ENCODE results near the gene IER2. TPM values are rescaled to one million over a fixed set of nuclear protein-coding genes. Genes with fewer than 3 reads are reported as not detected.
A peak's percentile ranks its signal among the peaks of the same experiment; 100 is the strongest.

The IER2 gene
- total and polyA plus RNA-seq, 2 donors (not counting 3 experiments of a cell fraction or from before 2014, with no cell fraction given) = 60.6 to 81.6 TPM

DNA sequence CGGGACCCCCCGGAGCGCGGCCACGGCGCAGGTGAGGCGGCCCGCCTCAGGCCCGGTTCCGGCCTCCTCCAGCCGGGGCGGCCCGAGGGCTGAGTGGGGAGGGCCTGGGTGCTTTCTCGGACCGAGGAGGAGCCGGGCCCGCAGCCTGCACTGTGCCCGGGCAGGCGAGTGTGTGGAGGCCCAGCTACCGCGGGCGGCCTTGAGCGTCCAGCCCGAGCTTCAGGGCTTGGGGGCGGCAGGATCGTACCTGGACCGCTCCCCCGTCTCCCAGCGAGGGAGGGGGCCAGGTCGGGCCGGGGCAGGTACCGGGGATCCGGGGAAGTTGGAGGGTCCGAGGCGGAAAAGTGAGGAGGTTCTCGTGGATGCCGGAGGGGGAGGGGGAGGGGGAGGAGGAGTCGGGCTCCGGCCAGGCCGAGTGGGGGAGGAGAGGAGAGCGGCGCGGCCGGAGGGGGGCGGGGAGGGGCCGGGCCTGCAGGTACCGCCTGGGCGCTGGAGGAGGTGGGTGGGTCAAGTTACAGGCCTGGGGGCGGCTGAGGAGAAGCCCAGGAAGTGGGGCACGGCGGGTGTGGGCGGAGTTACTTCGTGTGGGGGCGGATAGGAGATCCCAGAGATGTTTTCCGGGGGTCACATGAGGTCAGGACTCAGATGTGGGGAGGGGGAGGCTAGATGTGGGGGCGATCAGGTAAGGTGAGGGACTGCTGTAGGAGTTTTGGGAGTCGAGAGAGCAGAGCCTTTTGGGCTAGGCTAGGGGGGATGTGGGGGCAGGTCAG, 31.6 kb upstream of the IER2 start:
- CTCF ChIA-PET = interaction anchor here (0.8 to 4.3 kb wide), 14 partner anchors 10 to 153 kb away, joined by 3 to 24 read pairs (median 4); partner anchors contain the start of genes IER2 and STX10

More for the DNA sequence above, 31.6 kb upstream of the IER2 start:
- Histone ChIP-seq H4K20me1 (replicated peaks; ENCODE audit: control insufficient read depth, extremely low read depth, insufficient read depth, low read length) (no peaks in the 10 kb centered on the region), H3K9me3 (replicated peaks; ENCODE audit: control insufficient read depth, insufficient read depth, low read length) (no peaks in the 10 kb centered on the region), H3K9ac (replicated peaks; ENCODE audit: extremely low read depth, insufficient read depth, low read length) (peak overlapping the region; percentile 86), H2AFZ (ENCODE audit: low read depth, low read length) (no peak overlapping the region), H3K4me2 (ENCODE audit: insufficient read depth, low read length) (peak overlapping the region; percentile 61), H3K9me1 (replicated peaks; ENCODE audit: control insufficient read depth, extremely low read depth, insufficient read depth, low read length) (no peaks in the 10 kb centered on the region), H3K27me3 (ENCODE audit: control insufficient read depth in 2 of 2, insufficient read depth in 2 of 2, low read length in 2 of 2) (no peaks in the 10 kb centered on the region), H3K36me3 (ENCODE audit: control insufficient read depth in 2 of 2, extremely low read depth in 1 of 2, insufficient read depth in 2 of 2, low read length in 2 of 2) (peaks cover 0 to 3% of the 10 kb centered on the region in 2 experiments), H3K27ac (ENCODE audit: insufficient read depth, low read depth, low read length) (peak overlapping the region; percentile 57), H3K79me2 (ENCODE audit: control insufficient read depth, insufficient read depth, low read length) (peaks cover 69% of the 10 kb centered on the region), H3K4me3 (replicated peaks in 1 of 3; ENCODE audit: insufficient read depth in 1 of 3, low read depth in 1 of 3, low read length in 3 of 3) (peak overlapping the region; percentile 58 to 99 (median 81)), H3K4me1 (ENCODE audit: control insufficient read depth, extremely low read depth, insufficient read depth, low read length) (peaks cover 13% of the 10 kb centered on the region)
- no TSS peak for BruUV-seq (replicated peaks)
- intact Hi-C loops (cut with micrococcal nuclease) (loop anchor here (1.0 kb wide), 1 partner anchor 49 kb away; no protein-coding TSS in a partner anchor), dilution Hi-C loops (cut with MboI; ENCODE audit: extremely low pct_ligation_motif_present, low sequenced_read_pairs) (no loop called here)
- POLR2A ChIA-PET = interaction anchor here (0.7 to 1.2 kb wide), 4 partner anchors 15 to 39 kb away, joined by 3 to 7 read pairs (median 4); partner anchors contain the start of genes IER2 and STX10
- TF ChIP-seq MYC (IDR thresholded peaks at IDR 0.05; ENCODE audit: low read depth, low read length) (no peak), JUN (IDR thresholded peaks at IDR 0.05; ENCODE audit: borderline replicate concordance, insufficient read depth, insufficient read length, low read depth) (no peak), FOS (IDR thresholded peaks at IDR 0.05; ENCODE audit: borderline replicate concordance, insufficient read depth, low read length) (no peak), GATA2 (IDR thresholded peaks at IDR 0.05; ENCODE audit: insufficient read depth, insufficient read length, low read depth, low read length) (no peak), POLR2A (IDR thresholded peaks at IDR 0.05; ENCODE audit: low read depth, low read length) (no peak), EZH2 (IDR thresholded peaks at IDR 0.05; ENCODE audit: borderline replicate concordance, low read depth, low read length, severe bottlenecking) (no peak), POLR2AphosphoS5 (IDR thresholded peaks at IDR 0.05; ENCODE audit: insufficient read depth, low read depth, low read length) (no peak)
- TF ChIP-seq, protein P1, sequence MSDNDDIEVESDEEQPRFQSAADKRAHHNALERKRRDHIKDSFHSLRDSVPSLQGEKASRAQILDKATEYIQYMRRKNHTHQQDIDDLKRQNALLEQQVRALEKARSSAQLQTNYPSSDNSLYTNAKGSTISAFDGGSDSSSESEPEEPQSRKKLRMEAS (IDR thresholded peaks at IDR 0.05; ENCODE audit: insufficient read depth, insufficient read length) = no peak
- TF ChIP-seq, protein P2, sequence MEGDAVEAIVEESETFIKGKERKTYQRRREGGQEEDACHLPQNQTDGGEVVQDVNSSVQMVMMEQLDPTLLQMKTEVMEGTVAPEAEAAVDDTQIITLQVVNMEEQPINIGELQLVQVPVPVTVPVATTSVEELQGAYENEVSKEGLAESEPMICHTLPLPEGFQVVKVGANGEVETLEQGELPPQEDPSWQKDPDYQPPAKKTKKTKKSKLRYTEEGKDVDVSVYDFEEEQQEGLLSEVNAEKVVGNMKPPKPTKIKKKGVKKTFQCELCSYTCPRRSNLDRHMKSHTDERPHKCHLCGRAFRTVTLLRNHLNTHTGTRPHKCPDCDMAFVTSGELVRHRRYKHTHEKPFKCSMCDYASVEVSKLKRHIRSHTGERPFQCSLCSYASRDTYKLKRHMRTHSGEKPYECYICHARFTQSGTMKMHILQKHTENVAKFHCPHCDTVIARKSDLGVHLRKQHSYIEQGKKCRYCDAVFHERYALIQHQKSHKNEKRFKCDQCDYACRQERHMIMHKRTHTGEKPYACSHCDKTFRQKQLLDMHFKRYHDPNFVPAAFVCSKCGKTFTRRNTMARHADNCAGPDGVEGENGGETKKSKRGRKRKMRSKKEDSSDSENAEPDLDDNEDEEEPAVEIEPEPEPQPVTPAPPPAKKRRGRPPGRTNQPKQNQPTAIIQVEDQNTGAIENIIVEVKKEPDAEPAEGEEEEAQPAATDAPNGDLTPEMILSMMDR (IDR thresholded peaks at IDR 0.05; ENCODE audit: extremely low read depth in 1 of 2, insufficient read depth in 1 of 2, low read depth in 1 of 2, low read length in 2 of 2) = no peak
- DNase-seq (ENCODE audit: low read depth, low spot score) (no peak), FAIRE-seq (no peak)

Data from endothelial cell of umbilical vein (primary cell).